LNCaP clone FGC (cell line): ENCODE data around the gene RXFP2.

Source experiments
- DNase-seq: peaks from one replicate; pipeline ENCODE4 v3.0.0-alpha.2; 2011; ENCODE audit warnings: low read depth
- H3K4me3 ChIP-seq: 2 replicates; pipeline ENCODE4 v1.5.1; 2011; ENCODE audit warnings: mild to moderate bottlenecking, low read depth, low read length, control low read depth
- CTCF ChIP-seq: IDR thresholded peaks from 2 replicates; pipeline ENCODE4 v1.5.1; 2012; ENCODE audit warnings: mild to moderate bottlenecking; ENCODE audit not compliant: control insufficient read depth, insufficient read depth; ENCODE audit errors: extremely low read depth

Gene RXFP2

GRCh38 chr13:31814536-31814935 lies 75.2 kb downstream of the RXFP2 start:
- TF ChIP-seq CTCF: no peak
- H3K4me3 ChIP-seq: no peak overlapping the region
- no peak for DNase-seq

- no peak overlapping the region for H3K4me3 ChIP-seq
- no peak for DNase-seq
- no peak for TF ChIP-seq CTCF
Observed at GRCh38 chr13:31815361-31816144, 76.2 kb downstream of the RXFP2 start.

GRCh38 chr13:31818236-31818635 lies 78.9 kb downstream of the RXFP2 start:
- TF ChIP-seq CTCF: no peak
- no peak overlapping the region for H3K4me3 ChIP-seq
- DNase-seq: no peak

- TF ChIP-seq CTCF: peak; percentile 37
- DNase-seq: no peak
- no peak overlapping the region for H3K4me3 ChIP-seq
Observed at GRCh38 chr13:31824705-31825517, 85.6 kb downstream of the RXFP2 start.

GRCh38 chr13:31826521-31826920 lies 87.2 kb downstream of the RXFP2 start:
- no peak overlapping the region for H3K4me3 ChIP-seq
- no peak for TF ChIP-seq CTCF
- DNase-seq: no peak

- TF ChIP-seq CTCF: no peak
- DNase-seq: no peak
- H3K4me3 ChIP-seq: no peak overlapping the region
Observed at GRCh38 chr13:31827707-31828106, 88.4 kb downstream of the RXFP2 start.
